IMR-90 (cell line): ENCODE results near the gene C3AR1.

ENCODE experiments used
- CTCF ChIP-seq: conservative IDR thresholded peaks from 2 replicates; pipeline ENCODE4 v1.5.1; 2012; ENCODE audit warnings: mild to moderate bottlenecking, low read depth, low read length, improper control_type of control experiment
- FOS ChIP-seq: fragments of 150-350 bp; IDR thresholded peaks from 2 replicates; pipeline ENCODE4 v1.6.1; 2016; ENCODE audit warnings: low read depth, low read length
- NFE2L2 ChIP-seq: fragments of 150-350 bp; IDR thresholded peaks from 2 replicates; pipeline ENCODE4 v1.6.1; 2016; ENCODE audit warnings: low read depth, mild to moderate bottlenecking, low read length
- POLR2A ChIP-seq: IDR thresholded peaks from 2 replicates; pipeline ENCODE4 v1.6.1; 2012; ENCODE audit warnings: mild to moderate bottlenecking, low read depth, low read length
- USF2 ChIP-seq: fragments of 150-350 bp; IDR thresholded peaks from 2 replicates; pipeline ENCODE4 v1.6.1; 2017; ENCODE audit warnings: mild to moderate bottlenecking, antibody characterized with exemption, low read length, low read depth

GRCh38 chr12:8082808-8083100 lies 16.6 kb upstream of the C3AR1 start:
- TF ChIP-seq POLR2A (no peak), CTCF (no peak), FOS (no peak), USF2 (no peak), NFE2L2 (no peak)
